Keratinocyte (primary cell): ENCODE measurements around the gene FANCF.

Source experiments
- EZH2 ChIP-seq: IDR thresholded peaks from one replicate; pipeline ENCODE4 v1.6.1; 2012; ENCODE audit warnings: inconsistent platforms, mild to moderate bottlenecking, low read length, moderate library complexity
- TF ChIP-seq, protein P1 (sequence below), 3 experiments: IDR thresholded peaks in 1 of 3; conservative IDR thresholded peaks in 1 of 3; optimal IDR thresholded peaks in 1 of 3; 2 replicates in 2 of 3; 3 replicates in 1 of 3; pipeline versions ENCODE3 to v1.5.1; 2011; ENCODE audit warnings: low read length in 3 of 3, mild to moderate bottlenecking in 3 of 3, moderate library complexity in 2 of 3, control low read depth in 1 of 3, inconsistent platforms in 1 of 3; ENCODE audit not compliant: insufficient read depth in 2 of 3; ENCODE audit errors: extremely low read depth in 1 of 3

DNA sequence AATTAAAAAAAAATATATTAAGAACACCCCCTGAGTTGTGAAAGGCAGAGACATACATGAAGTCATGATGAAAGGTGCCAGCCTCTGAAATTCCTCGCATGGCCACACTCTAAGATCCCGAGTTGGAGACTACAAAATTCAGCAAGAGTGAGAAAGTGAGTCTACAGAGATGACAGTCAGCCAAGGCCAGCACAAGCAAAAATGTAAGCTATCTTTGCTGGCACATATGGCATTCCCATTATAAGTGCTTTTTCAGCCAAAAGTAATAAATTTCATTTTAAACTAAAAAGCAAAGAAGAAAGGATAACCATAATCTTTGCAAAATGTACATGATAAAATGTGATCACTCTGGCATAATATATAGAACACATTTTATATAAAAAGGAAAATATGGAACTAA, 40.6 kb downstream of the FANCF start:
- no peak for TF ChIP-seq EZH2
- TF ChIP-seq, protein P1, sequence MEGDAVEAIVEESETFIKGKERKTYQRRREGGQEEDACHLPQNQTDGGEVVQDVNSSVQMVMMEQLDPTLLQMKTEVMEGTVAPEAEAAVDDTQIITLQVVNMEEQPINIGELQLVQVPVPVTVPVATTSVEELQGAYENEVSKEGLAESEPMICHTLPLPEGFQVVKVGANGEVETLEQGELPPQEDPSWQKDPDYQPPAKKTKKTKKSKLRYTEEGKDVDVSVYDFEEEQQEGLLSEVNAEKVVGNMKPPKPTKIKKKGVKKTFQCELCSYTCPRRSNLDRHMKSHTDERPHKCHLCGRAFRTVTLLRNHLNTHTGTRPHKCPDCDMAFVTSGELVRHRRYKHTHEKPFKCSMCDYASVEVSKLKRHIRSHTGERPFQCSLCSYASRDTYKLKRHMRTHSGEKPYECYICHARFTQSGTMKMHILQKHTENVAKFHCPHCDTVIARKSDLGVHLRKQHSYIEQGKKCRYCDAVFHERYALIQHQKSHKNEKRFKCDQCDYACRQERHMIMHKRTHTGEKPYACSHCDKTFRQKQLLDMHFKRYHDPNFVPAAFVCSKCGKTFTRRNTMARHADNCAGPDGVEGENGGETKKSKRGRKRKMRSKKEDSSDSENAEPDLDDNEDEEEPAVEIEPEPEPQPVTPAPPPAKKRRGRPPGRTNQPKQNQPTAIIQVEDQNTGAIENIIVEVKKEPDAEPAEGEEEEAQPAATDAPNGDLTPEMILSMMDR (optimal IDR thresholded peaks at IDR 0.05 in 1 of 3, IDR thresholded peaks at IDR 0.05 in 1 of 3, conservative IDR thresholded peaks at IDR 0.05 in 1 of 3; ENCODE audit: extremely low read depth in 1 of 3, insufficient read depth in 2 of 3, low read length in 3 of 3), result no peak
